Fibroblast of skin of abdomen (primary cell): Measurements from ENCODE around the gene CUX1.
"Not testable (repeated sequence)": the region's sequence is repeated elsewhere in the genome, so short reads cannot be mapped to it uniquely, and the experiment has no call there.

Source experiments
- DNase-seq: peaks from one replicate; pipeline ENCODE4 v3.0.0-alpha.2; 2013

Gene CUX1

GRCh38 chr7:101869901-101870290 lies 52.5 kb downstream of the CUX1 start:
- DNase-seq, result no peak

GRCh38 chr7:101870361-101871062 lies 53.1 kb downstream of the CUX1 start:
- DNase-seq, result no peak

GRCh38 chr7:101871351-101871750 lies 53.9 kb downstream of the CUX1 start:
- no peak for DNase-seq

GRCh38 chr7:101874028-101874427 lies 56.6 kb downstream of the CUX1 start:
- peak; percentile 68 for DNase-seq

GRCh38 chr7:101875283-101875846 lies 57.9 kb downstream of the CUX1 start:
- DNase-seq, result no peak

- no peak for DNase-seq
Observed at GRCh38 chr7:101877882-101878591, 60.6 kb downstream of the CUX1 start.

GRCh38 chr7:101878938-101879337 lies 61.5 kb downstream of the CUX1 start:
- no peak for DNase-seq

- no peak for DNase-seq
Observed at GRCh38 chr7:101879565-101879964, 62.1 kb downstream of the CUX1 start.

GRCh38 chr7:101880282-101881054 lies 63.0 kb downstream of the CUX1 start:
- no peak for DNase-seq

- DNase-seq, result peak; percentile 89
Observed at GRCh38 chr7:101882005-101882421, 64.6 kb downstream of the CUX1 start.

- peak; percentile 99 for DNase-seq
Observed at GRCh38 chr7:101882595-101883564, 65.5 kb downstream of the CUX1 start.

GRCh38 chr7:101884671-101885596 lies 67.5 kb downstream of the CUX1 start:
- no peak for DNase-seq

- DNase-seq, result no peak
Observed at GRCh38 chr7:101885597-101885955, 68.2 kb downstream of the CUX1 start.

- DNase-seq, result not testable (repeated sequence)
Observed at GRCh38 chr7:101887352-101887751, 69.9 kb downstream of the CUX1 start.

GRCh38 chr7:101888564-101888963 lies 71.1 kb downstream of the CUX1 start:
- DNase-seq, result not testable (repeated sequence)

- DNase-seq, result no peak
Observed at GRCh38 chr7:101890749-101891523, 73.5 kb downstream of the CUX1 start.

GRCh38 chr7:101891936-101892640 lies 74.7 kb downstream of the CUX1 start:
- no peak for DNase-seq

- no peak for DNase-seq
Observed at GRCh38 chr7:101893341-101894082, 76.1 kb downstream of the CUX1 start.

- DNase-seq, result no peak
Observed at GRCh38 chr7:101896316-101896715, 78.9 kb downstream of the CUX1 start.
